ENCODE data around the gene MEGF6. TPM values are rescaled to one million over a fixed set of nuclear protein-coding genes. Genes with fewer than 3 reads are reported as not detected.
A peak's percentile ranks its signal among the peaks of the same experiment; 100 is the strongest.

MEGF6 gene
- total and polyA plus RNA-seq, 2 of the 8 experiments (the other 6 are each of a cell fraction or from before 2014, with no cell fraction given): 4.1 to 14.8 TPM

DNA sequence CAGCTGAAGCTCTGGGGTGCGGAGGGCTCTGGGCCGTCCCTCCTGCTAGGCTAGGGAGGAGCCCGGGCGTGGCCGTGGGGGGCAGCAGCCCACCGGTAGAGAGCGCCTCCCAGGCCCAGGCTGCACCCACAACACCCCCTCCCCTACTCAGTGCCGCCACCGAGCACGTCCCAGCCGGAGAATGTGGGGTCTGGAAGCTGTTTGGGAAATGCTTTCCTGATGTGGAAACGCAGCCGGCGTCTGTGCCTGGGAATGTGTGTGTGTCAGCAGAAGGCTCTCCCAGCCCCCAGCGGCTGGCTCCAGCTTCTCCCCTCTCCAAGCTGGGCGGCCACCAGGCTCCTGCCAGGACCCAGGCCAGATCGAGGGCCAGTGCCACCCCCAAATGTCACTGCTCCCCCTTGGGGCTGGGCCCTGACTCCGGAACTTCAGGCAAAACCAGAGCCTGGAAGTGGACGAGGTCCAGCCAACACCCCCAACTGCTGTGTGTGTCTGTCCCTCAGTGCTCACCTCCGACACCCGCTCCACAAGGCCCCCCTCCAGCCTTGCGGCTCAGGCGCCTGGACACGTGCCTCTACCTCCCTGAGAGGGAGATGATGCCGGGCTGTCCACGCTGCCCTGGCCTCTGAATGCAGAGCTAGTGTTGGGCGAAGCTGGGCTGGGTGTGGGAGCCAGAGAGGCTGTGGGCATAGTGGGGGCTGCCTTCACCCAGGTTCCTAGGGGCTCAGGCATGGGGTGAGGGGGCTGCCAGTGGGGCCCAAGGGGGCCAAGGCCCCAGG, 74.7 kb downstream of the MEGF6 start:
- FAIRE-seq (no peak), DNase-seq (ENCODE audit: low read depth in 1 of 2, low spot score in 2 of 2) (no peak)
- Histone ChIP-seq H3K14ac (ENCODE audit: insufficient read length) (no peak overlapping the region), H2BK20ac (ENCODE audit: low read length) (no peak overlapping the region), H4K5ac (ENCODE audit: insufficient read length, low read depth, low read length) (no peak overlapping the region), H3K23me2 (ENCODE audit: low read depth, low read length) (peaks cover under 1% of the 10 kb centered on the region; the same call in 1 of the 2 replicates), H3K4me3 (ENCODE audit: extremely low read depth in 1 of 4, insufficient read depth in 2 of 4, low read depth in 3 of 4, low read length in 4 of 4) (no peak overlapping the region), H3K27ac (ENCODE audit: low read depth, low read length) (no peak overlapping the region), H3K4ac (replicated peaks; ENCODE audit: insufficient read length, low read depth, low read length) (no peak overlapping the region), H3K36me3 (ENCODE audit: control insufficient read depth in 2 of 4, insufficient read depth in 4 of 4, low read length in 3 of 4) (no peaks in the 10 kb centered on the region), H2BK12ac (ENCODE audit: low read depth, low read length) (no peak overlapping the region), H3K79me1 (ENCODE audit: low read depth, low read length) (no peaks in the 10 kb centered on the region), H3K9me3 (ENCODE audit: insufficient read depth in 2 of 2, low read depth in 1 of 2, low read length in 1 of 2) (no peaks in the 10 kb centered on the region), H2BK120ac (replicated peaks; ENCODE audit: low read depth, low read length) (no peak overlapping the region), H4K91ac (replicated peaks; ENCODE audit: insufficient read length, low read length) (no peak overlapping the region), H2AFZ (ENCODE audit: low read length) (no peak overlapping the region), H4K20me1 (replicated peaks in 1 of 2; ENCODE audit: control insufficient read depth in 1 of 2, insufficient read depth in 2 of 2, low read length in 2 of 2) (peaks cover 6 to 28% of the 10 kb centered on the region in 2 experiments), H3K4me2 (ENCODE audit: insufficient read depth in 1 of 2, low read depth in 2 of 2, low read length in 2 of 2) (no peak overlapping the region), H3K9ac (replicated peaks in 1 of 4; ENCODE audit: extremely low read depth in 1 of 4, low read depth in 3 of 4, low read length in 3 of 4) (no peak overlapping the region), H2BK5ac (ENCODE audit: low read depth, low read length) (no peak overlapping the region), H3K79me2 (ENCODE audit: control insufficient read depth in 1 of 2, insufficient read depth in 2 of 2, low read length in 2 of 2) (no peaks in the 10 kb centered on the region), H4K8ac (ENCODE audit: extremely low read depth, insufficient read depth, low read length) (peak overlapping the region; percentile 68; the same call in 1 of the 2 replicates), H3K4me1 (replicated peaks in 1 of 4; ENCODE audit: control insufficient read depth in 3 of 4, insufficient read depth in 4 of 4, low read length in 3 of 4) (peaks cover 0 to 6% (median 3%) of the 10 kb centered on the region in 4 experiments; a peak in 3 of 7 replicates), H3K23ac (ENCODE audit: insufficient read length) (no peak overlapping the region), H3K56ac (replicated peaks; ENCODE audit: insufficient read length, low read depth, low read length) (no peak overlapping the region), H3K27me3 (replicated peaks in 1 of 4; ENCODE audit: control insufficient read depth in 3 of 4, extremely low read depth in 1 of 4, insufficient read depth in 3 of 4, low read length in 3 of 4) (peaks cover 0 to 25% (median 12%) of the 10 kb centered on the region in 4 experiments; a peak in 5 of 7 replicates), H2BK15ac (ENCODE audit: low read length) (no peak overlapping the region), H3K18ac (ENCODE audit: extremely low read depth, low read length) (no peak overlapping the region), H2AK5ac (ENCODE audit: low read depth, low read length) (no peak overlapping the region)
- POLR2A ChIA-PET (ENCODE audit: partially characterized antibody): no interaction called here
- 90% methylated on average over 23 of the region's 27 CpGs; no CpG with 5 or more reads in 1 of the 2 experiments for WGBS, 2 experiments (ENCODE audit: extremely low coverage in 1 of 2, insufficient coverage in 1 of 2, insufficient read length in 1 of 2, insufficient replicate concordance in 2 of 2, low coverage in 1 of 2, low lambda C conversion rate in 2 of 2, missing lambda C conversion rate in 1 of 2)
- CTCF ChIA-PET (ENCODE audit: partially characterized antibody): interaction anchor here (0.8 to 7.2 kb wide), 8 partner anchors 11 to 188 kb away, joined by 3 to 34 read pairs (median 5); no protein-coding TSS in a partner anchor
- TF ChIP-seq, protein P1, sequence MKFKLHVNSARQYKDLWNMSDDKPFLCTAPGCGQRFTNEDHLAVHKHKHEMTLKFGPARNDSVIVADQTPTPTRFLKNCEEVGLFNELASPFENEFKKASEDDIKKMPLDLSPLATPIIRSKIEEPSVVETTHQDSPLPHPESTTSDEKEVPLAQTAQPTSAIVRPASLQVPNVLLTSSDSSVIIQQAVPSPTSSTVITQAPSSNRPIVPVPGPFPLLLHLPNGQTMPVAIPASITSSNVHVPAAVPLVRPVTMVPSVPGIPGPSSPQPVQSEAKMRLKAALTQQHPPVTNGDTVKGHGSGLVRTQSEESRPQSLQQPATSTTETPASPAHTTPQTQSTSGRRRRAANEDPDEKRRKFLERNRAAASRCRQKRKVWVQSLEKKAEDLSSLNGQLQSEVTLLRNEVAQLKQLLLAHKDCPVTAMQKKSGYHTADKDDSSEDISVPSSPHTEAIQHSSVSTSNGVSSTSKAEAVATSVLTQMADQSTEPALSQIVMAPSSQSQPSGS (IDR thresholded peaks at IDR 0.05; ENCODE audit: low read length): no peak
- TF ChIP-seq BRCA1 (IDR thresholded peaks at IDR 0.05; ENCODE audit: low read depth, low read length) (no peak), TAF1 (IDR thresholded peaks at IDR 0.05; ENCODE audit: low read depth, low read length) (no peak), CHD1 (IDR thresholded peaks at IDR 0.05; ENCODE audit: low read depth, low read length) (no peak), HDAC2 (IDR thresholded peaks at IDR 0.05; ENCODE audit: borderline replicate concordance in 1 of 2, low read depth in 2 of 2, low read length in 2 of 2) (no peak), ZNF274 (IDR thresholded peaks at IDR 0.05; ENCODE audit: borderline replicate concordance, extremely low read depth, low read length) (no peak), YY1 (IDR thresholded peaks at IDR 0.05; ENCODE audit: low read depth, low read length) (no peak), SP1 (IDR thresholded peaks at IDR 0.05; ENCODE audit: low read depth, low read length) (no peak), KDM4A (IDR thresholded peaks at IDR 0.05; ENCODE audit: low read depth, low read length, severe bottlenecking) (no peak), POU5F1 (IDR thresholded peaks at IDR 0.05; ENCODE audit: low read depth, low read length) (no peak)
- TF ChIP-seq, protein P2, sequence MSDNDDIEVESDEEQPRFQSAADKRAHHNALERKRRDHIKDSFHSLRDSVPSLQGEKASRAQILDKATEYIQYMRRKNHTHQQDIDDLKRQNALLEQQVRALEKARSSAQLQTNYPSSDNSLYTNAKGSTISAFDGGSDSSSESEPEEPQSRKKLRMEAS (IDR thresholded peaks at IDR 0.05): no peak

All from H1 (cell line).